ENCODE data around the gene CMTM4.
"Not testable (repeated sequence)": the region's sequence is repeated elsewhere in the genome, so short reads cannot be mapped to it uniquely, and the experiment has no call there.

CMTM4 gene

DNA sequence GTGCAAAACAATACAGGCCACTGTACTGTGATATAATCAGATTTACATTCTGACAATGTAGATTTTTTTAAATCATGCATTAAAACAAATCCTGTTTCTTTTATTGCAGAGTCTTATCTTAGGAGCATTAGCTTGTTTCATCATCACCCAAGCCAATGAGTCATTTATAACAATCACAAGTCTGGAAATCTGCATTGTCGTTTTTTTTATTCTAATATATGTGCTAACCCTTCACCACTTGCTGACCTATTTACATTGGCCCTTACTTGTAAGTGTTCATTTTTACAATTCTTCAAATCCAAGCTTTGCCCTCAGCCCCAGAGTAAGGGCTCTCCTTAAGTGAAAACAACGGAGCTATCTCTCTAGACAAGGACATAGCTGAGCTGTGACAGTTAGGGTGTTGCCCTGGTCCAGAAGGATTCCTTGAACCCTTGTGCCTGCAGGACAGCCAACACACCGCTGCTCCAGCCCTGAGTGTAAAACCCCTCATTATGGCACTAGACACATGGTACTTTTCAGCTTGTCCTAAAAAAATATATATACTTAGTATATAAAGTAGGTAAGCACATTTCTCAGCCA is 126.6 kb downstream of the CMTM4 start:
- no peak for FAIRE-seq
- no peak for DNase-seq (ENCODE audit: insufficient read length, low spot score)

DNA sequence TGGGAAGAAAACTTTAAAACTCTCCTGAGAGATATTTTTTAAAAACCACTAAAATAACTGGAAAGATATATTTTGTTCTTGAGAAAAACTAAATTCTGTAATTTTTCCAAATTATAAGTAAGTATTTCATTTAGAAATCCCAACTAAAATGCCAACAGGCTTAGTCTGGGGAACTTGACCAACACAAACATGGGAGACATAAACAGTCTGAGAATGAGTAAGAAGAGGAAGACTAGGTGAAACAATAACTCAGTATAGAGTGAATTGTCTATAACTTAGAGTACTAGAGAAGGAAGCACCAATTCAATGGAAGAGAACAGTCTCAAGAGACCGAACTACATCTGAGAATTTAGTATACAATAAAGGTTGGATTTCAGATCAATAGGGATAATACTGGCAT is 127.4 kb downstream of the CMTM4 start:
- no peak for FAIRE-seq
- no peak for DNase-seq (ENCODE audit: insufficient read length, low spot score)
- TF ChIP-seq, protein P1, sequence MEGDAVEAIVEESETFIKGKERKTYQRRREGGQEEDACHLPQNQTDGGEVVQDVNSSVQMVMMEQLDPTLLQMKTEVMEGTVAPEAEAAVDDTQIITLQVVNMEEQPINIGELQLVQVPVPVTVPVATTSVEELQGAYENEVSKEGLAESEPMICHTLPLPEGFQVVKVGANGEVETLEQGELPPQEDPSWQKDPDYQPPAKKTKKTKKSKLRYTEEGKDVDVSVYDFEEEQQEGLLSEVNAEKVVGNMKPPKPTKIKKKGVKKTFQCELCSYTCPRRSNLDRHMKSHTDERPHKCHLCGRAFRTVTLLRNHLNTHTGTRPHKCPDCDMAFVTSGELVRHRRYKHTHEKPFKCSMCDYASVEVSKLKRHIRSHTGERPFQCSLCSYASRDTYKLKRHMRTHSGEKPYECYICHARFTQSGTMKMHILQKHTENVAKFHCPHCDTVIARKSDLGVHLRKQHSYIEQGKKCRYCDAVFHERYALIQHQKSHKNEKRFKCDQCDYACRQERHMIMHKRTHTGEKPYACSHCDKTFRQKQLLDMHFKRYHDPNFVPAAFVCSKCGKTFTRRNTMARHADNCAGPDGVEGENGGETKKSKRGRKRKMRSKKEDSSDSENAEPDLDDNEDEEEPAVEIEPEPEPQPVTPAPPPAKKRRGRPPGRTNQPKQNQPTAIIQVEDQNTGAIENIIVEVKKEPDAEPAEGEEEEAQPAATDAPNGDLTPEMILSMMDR (IDR thresholded peaks at IDR 0.05; ENCODE audit: insufficient read depth, missing control alignments), result no peak

More for the DNA sequence above, 126.6 kb downstream of the CMTM4 start:
- TF ChIP-seq, protein P1 (IDR thresholded peaks at IDR 0.05; ENCODE audit: insufficient read depth, missing control alignments), result no peak

DNA sequence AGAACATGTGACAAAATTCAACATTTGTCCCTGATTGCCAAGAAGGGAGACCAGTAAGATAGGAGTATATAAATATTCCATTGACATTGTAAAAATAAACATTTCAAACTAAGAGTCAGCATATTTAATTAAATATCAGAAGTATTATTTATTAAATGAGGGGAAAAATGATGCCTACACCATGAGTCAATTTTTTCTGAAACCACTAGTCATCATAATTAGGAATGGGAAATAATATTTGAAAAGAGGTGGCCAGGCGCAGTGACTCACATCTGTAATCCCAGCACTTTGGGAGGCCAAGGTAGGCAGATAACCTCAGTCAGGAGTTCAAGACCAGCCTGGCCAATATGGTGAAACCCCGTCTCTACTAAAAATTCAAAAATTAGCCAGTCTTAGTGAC is 128.2 kb downstream of the CMTM4 start:
- DNase-seq (ENCODE audit: insufficient read length, low spot score) (no peak), FAIRE-seq (no peak)
- TF ChIP-seq, protein P1 (IDR thresholded peaks at IDR 0.05; ENCODE audit: insufficient read depth, missing control alignments), result no peak

DNA sequence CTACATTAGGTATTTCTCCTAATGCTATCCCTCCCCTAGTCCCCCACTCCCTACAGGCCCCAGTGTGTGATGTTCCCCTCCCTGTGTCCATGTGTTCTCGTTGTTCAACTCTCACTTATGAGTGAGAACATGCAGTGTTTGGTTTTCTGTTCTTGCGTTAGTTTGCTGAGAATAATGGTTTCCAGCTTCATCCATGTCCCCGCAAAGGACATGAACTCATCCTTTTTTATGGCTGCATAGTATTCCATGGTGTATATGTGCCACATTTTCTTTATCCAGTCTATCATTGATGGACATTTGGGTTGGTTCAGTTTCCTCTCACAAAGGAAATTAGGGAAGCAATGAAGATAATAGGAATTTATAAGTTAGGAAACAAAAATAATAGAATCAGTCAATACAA is 129.3 kb downstream of the CMTM4 start:
- FAIRE-seq; DNase-seq (ENCODE audit: insufficient read length, low spot score): not testable (repeated sequence)

DNA sequence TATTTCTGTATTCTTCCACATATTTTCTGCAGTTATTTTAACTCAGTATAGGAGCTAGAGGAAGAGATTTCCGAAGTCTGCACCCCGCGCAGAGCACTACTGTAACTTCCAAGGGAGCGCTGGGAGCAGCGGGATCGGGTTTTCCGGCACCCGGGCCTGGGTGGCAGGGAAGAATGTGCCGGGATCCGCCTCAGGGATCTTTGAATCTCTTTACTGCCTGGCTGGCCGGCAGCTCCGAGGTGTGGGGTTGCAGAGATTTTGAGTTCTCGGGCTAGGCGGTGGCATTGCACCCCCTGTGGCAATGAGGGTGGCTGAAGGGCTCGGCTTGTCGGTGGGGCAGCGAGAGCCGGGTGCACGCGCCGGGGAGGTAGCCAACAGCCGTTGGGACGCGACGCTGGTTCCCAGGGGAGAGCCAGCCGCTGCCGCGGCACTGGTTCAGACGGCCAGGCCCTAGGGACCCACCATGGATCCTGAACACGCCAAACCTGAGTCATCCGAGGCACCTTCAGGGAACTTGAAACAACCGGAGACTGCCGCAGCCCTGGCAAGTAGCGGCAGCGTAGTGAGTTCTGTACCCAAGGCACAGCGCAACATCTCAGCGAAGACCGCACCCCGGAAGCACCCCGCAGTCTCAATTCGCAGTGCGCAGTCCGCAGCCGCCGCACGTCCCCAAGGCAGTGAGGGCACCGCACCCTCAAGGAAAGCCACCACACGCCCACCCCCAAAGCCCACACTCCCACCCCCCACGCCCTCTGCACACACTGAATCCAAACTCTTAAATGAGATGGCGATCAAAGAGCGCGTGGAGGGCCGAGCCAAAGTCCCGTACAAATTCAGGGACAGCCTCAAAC is 130.3 kb downstream of the CMTM4 start, which contains the start of gene CMTM1:
CMTM1 (plus strand) TSS at position 389 of the 851 bp plus-strand sequence; CDS start at position 464, 75 bp downstream.
- FAIRE-seq (no peak), DNase-seq (ENCODE audit: insufficient read length, low spot score) (no peak)
- TF ChIP-seq, protein P1 (IDR thresholded peaks at IDR 0.05; ENCODE audit: insufficient read depth, missing control alignments), result no peak

Data from D721Med (cell line).